GM18870 (cell line): ENCODE measurements around the gene NOL6.

Experiments
- ATAC-seq: cut with Tn5 transposase; IDR thresholded peaks from one replicate; pipeline ENCODE4 v1.9.1; 2021; ENCODE audit warnings: moderate library complexity; ENCODE audit not compliant: unreplicated experiment

The NOL6 gene

DNA sequence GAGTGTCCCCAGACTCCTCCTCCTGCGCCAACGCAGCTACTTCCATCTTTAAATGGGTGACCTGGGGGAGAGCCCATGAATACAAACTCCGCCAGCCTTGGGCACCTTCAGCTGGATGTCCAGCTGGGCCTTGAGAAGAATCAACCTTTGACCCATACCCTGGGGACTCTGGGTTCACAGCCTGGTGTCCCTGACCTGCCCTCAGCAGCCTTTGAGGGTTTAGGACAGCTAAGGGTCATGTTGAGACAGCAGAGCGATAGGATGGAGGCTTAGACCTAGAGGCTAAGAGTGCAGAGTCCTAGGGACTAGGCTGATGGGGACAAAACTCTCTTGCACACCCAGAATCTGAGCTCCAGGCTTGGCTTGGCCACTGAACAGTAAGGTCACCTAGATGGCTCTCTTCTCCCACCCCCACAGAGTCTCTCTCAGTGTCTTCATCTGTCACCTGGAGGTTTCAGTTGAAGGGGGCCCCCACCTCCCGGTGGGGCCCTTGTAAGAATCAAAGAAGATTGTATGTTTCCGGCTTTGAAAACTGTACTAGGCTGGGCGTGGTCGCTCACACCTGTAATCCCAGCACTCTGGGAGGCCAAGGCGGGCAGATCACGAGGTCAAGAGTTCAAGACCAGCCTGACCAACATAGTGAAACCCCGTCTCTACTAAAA, 19.6 kb downstream of the NOL6 start:
- ATAC-seq, result no peak

DNA sequence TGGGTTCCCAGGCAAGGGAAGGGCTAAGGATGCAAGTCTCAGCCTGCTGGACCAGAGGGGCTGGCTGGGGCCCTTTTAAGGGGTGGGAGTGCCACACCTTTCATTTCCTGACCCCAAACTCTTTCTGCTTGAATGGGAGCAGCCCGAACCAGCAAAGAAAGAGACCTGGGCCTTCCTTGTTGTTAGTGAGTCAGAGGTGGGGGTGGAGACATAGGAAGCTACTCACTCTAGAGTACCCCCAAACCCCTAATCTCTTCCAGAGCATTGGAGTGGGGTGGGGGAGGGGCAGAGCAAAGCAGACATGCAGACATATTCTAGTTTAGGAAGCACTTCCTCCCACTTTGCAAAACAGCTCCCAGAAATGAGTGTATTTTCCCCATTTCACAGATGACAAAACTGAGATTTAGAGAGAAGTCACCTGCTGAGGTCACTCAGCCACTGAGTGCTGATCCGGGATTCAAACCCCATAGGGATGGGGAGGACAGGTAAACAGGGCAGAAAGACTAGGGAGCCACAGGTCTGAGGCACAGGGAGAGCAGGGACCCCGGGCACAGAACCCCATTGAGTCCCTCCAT, 20.4 kb downstream of the NOL6 start:
- no peak for ATAC-seq

- ATAC-seq, result no peak
Observed at GRCh38 chr9:33452828-33453271, 20.9 kb downstream of the NOL6 start.

DNA sequence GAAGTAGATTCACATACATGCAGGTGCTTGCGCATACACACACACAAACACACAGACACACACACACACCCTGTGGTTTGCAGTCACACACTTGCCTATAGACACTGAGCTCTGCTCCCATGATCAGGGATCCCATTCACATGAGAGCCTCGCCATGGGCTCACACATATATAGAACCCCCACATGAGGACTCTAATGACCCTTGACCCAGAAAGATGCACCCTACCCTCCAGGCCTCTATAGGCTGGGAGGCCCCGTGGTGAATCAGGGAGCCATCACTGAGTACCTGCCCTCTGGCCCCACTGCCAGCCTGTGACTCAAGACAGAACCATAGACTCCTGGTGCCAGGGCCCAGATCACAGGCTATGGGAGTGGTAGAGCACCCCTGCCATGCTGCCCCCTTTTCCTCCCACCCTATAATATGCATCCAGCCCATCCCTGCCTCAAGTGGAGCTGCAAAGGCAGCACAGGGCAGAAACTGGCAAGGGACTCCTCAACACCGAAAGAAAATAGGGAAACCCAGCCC, 23.0 kb downstream of the NOL6 start:
- no peak for ATAC-seq

GRCh38 chr9:33449715-33450114, 24.0 kb downstream of the NOL6 start:
- ATAC-seq, result no peak

DNA sequence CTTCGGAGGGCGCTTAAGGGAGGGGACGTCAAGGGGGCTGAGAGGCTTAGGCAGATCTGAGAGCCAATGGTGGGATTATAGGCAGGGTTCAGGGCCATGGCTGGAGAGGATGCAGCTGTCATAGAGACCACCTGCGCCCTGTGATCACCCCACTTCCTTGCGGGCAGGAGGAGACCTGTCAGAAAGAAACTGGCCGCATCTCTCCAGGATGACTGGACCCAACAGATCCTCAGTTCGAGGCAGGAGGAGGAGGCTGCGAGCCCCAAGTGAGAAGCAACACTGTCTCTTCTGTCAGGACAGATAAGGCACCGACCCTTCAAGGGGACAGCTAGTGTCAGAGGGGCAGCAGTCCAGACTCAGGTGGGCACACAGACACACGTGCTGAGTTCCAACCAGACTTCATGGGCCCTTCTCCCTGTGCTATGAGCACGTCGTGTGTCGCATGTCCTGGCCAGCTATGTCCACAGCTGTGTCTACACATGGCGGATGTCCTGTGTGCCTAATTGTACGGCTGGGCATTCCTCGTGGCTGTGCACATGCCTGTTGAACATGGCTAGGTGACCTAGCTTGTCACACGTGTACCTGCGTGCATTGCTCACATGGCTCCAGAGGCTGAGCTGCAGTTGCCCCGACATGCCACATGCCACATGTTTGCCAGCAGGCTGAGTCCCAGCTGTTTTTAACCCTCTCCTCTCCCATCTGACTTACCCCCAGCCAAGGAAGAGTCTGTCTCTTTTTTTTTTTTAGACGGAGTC, 25.7 kb downstream of the NOL6 start:
- ATAC-seq, result no peak

DNA sequence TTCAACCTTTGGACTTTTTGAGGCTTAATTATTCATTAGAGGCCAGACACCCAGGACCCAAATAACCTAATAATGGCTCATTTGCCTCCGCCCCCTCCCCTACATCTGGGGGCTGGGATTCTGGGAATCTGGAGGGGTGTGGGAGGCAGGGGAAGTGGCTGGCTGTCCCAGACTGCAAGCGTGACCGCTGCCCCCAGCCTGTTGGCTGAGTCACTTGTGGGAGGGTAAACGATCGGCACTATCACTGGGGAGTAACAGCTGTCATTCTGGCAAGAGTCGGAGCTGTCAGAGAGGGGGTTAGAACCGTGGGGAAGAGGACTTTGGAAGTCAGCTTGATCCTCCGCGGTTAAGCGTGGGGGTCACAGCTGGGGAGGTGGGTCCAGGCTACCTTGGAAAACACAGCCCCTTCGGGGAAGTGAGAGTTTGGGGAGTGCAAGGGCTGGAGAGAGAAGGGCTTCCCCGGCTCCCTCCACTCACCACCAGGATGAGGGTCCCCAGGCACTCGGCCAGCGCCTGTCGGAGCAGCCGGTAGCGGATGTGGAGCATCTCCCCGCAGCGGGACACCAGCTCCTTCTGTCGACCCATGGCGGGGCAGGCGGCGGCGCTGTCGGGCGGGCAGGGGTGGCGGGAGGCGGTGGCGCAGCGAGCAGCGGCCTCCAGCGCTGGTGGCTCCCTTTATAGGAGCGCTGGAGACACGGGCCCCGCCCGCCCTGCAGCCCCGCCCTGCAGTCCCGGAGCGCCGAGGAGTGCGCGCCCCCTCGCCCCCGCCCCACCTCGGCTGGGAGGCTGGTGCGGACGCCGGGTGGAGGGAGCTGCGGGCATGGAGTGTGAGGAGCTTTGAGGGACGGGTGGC, 26.6 kb downstream of the NOL6 start, which contains the start of gene AQP3:
Gene AQP3, minus strand, starts transcription at position 648 of the 853 bp plus-strand sequence. Its CDS starts 63 bp downstream, at position 585.
- peak; percentile 30 for ATAC-seq

GRCh38 chr9:33446240-33446945, 27.3 kb downstream of the NOL6 start:
- peak; percentile 95 for ATAC-seq

GRCh38 chr9:33445389-33446239, 28.1 kb downstream of the NOL6 start:
- no peak for ATAC-seq

GRCh38 chr9:33443464-33444154, 30.1 kb downstream of the NOL6 start:
- ATAC-seq, result no peak

DNA sequence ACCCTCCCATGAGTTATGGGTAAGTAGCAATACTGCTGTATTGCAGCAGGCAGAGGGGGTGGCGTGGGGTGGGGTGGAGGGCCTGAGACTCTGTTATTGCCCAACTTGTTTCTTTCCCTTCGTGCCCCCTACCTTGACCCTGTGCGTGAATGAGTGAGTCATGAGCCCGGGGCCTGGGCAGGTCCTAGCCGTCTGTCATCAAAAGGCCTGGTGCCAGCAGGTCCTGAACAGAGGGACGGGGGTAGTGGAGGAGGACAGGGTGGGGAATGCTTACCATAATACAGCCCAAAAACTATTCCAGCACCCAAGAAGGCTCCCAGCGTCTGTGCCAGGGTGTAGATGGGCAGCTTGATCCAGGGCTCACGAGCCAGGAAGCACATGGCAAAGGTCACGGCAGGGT, 30.7 kb downstream of the NOL6 start:
- ATAC-seq, result no peak

DNA sequence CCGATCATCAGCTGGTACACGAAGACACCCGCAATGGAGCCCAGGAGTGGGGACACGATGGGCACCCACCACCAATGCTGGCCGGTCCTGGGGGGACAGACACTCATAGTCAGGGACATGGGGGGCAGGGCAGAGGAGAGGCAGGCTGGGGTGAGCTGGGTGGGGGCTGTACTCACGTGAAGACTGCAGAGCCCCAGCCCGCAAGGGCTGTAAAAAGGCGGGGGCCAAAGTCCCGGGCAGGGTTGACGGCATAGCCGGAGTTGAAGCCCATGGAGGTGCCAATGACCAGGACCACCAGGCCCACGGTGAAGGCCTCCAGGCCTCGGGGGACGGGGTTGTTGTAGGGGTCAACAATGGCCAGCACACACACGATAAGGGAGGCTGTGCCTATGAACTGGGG, 31.6 kb downstream of the NOL6 start:
- ATAC-seq, result no peak

DNA sequence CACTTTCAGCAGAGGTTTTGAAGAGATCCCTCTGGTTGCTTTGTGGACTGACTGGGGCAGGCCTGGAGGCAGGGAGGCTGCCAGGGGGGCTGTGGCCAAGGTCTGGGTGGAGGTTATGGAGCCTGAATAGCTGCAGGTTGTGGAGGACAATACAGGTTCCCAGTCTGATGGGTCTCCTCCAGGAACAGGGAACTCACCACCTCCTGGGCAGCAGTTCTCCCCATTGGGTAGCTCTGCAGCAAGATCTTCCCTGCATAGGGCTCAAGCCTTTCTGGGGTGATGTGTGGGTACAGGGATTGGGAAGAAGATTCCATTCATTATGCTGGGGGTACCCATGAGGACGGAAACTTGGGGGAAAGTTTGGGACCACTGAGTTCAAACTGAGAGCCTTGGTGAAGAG, 33.1 kb downstream of the NOL6 start:
- no peak for ATAC-seq

- no peak for ATAC-seq
Observed at GRCh38 chr9:33440204-33440603, 33.5 kb downstream of the NOL6 start.

DNA sequence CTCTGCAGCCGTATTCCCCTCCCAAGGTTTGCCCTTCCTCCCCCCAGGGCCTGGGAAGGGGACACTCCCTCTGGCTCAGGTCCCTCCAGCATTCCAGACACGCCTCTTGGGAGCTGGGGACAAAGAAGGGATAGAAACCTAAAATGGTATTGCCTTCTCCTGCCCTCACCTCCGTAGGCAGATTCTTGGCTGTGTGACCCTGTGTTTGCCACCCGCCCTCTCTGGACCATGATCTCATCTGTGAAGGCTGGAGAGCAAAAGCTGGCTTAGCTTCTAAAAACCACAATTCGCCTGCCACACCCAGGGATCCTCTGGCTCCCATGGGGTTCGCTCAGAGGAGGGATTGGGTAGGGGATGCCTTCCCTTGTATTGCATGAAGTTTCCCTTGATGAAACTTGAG, 34.0 kb downstream of the NOL6 start:
- no peak for ATAC-seq

DNA sequence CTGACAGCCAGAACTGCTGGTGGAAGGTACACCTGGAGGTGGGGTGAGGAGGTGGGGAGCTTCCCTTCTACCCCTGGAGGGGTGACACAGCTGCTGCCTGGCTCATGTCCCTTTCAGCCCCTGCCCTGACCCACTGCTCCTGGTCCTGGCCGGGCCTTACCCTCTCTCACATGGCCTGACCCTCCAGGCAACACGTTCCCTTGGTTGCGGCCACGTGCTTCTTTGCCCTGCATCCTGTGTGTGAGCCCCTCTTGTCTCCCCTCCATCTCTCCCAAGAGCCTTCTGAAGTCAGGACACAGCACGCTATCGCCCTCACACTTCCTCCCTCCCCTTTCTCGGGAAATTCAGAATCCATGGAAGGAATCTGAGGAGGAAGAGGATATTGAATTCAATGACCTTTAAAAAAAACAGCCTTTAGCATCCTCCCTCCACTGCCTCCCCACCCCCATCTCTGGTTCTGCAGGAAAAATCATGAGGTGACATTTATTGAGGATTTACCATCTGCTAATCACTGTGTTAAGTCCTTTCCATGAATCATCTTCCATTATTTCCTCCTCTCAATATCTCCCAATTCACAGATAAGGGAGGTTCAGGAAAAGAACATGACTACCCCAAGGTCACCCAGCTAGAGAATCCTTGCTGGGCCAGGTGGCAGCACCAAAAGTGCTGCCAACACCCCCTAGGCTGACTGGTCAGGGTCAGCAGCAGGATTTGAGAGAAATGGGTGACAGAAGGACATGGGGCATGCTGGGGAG, 34.6 kb downstream of the NOL6 start:
- no peak for ATAC-seq

- no peak for ATAC-seq
Observed at GRCh38 chr9:33437898-33438297, 35.8 kb downstream of the NOL6 start.

DNA sequence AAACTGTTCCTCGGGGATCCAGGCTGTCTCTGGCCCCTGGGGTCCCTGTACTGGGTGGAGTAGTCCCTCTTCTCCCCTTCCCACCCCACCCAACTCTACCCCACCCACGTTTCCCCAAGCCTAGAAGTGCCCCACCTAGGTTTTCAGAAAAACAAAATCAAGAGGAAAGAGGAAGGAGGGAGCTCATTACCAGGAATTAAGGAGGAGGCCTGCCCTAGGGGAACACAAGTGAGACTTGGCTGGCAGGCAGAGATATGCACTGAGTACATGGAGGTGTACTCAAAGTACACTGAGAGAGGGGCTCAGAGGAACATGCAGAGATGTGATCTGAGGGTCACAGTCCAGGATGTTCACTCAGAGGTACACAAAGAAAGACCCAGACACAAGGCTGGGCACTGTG, 36.5 kb downstream of the NOL6 start:
- no peak for ATAC-seq
